Activated naive CD8-positive, alpha-beta T cell (primary cell): ENCODE data around the gene RBM4B.

Experiments used
- H3K27ac Mint-ChIP-seq: one replicate; pipeline ENCODE4 v1.8.0; 2021; ENCODE audit warnings: mixed read lengths
- H3K27me3 Mint-ChIP-seq: one replicate; pipeline ENCODE4 v1.8.0; 2021; ENCODE audit warnings: mixed read lengths
- H3K36me3 Mint-ChIP-seq: one replicate; pipeline ENCODE4 v1.8.0; 2021; ENCODE audit warnings: mixed read lengths
- H3K4me1 Mint-ChIP-seq: one replicate; pipeline ENCODE4 v1.8.0; 2021; ENCODE audit warnings: low read depth, mixed read lengths
- H3K4me3 Mint-ChIP-seq: one replicate; pipeline ENCODE4 v1.8.0; 2021; ENCODE audit warnings: mild to moderate bottlenecking, mixed read lengths
- H3K9me3 Mint-ChIP-seq: one replicate; pipeline ENCODE4 v1.8.0; 2021; ENCODE audit warnings: low read depth, mixed read lengths

The RBM4B gene

GRCh38 chr11:66685276-66686099 is 7.8 kb upstream of the RBM4B start:
- H3K4me1 Mint-ChIP-seq = no peaks in the 10 kb centered on the region
- no peaks in the 10 kb centered on the region for H3K27me3 Mint-ChIP-seq
- H3K9me3 Mint-ChIP-seq = no peaks in the 10 kb centered on the region
- H3K36me3 Mint-ChIP-seq = no peaks in the 10 kb centered on the region
- no peak overlapping the region for H3K4me3 Mint-ChIP-seq
- no peak overlapping the region for H3K27ac Mint-ChIP-seq

DNA sequence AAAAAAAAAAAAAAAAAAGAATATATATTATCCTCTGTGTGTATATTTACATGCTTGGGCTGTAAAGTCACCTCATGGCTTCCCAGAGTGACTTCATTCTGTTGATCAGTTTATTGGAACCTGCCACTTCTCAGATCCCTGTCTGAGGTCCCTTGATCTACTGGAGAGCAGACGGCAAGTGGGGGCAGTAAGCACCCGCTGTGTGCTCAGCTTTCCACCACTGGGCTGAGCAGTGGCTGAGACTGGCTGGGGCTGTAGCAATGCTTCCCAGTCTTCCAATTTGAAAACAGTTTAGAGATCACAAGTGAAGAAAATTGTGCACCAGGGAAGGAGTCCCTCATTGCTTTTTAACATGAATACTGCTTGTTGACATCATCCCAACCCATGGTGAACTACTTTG is 6.9 kb upstream of the RBM4B start:
- Mint-ChIP-seq H3K27ac (no peak overlapping the region), H3K4me3 (no peak overlapping the region), H3K27me3 (no peaks in the 10 kb centered on the region), H3K4me1 (no peaks in the 10 kb centered on the region), H3K36me3 (no peaks in the 10 kb centered on the region), H3K9me3 (no peaks in the 10 kb centered on the region)

DNA sequence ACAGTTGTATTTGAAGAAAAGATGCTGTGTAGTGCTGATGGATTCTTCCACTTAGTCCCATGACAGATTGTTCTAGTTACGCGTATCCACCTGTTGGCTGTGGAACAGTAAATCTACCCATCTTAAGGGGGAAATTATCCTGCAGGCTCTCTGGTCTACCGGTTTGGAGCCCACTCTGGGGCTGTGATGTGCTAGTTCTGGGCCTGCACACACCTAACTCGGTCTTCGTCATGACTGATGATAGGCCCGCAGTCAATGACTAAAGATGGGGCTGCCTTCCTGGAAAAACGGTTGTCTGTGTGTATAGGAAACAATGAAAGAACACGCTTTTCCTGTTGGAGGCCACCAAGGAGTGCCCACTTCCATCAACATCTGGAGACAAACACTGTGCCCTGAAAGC is 6.2 kb upstream of the RBM4B start:
- Mint-ChIP-seq H3K27ac (no peak overlapping the region), H3K27me3 (no peaks in the 10 kb centered on the region), H3K9me3 (no peaks in the 10 kb centered on the region), H3K4me1 (no peaks in the 10 kb centered on the region), H3K36me3 (no peaks in the 10 kb centered on the region), H3K4me3 (no peak overlapping the region)

DNA sequence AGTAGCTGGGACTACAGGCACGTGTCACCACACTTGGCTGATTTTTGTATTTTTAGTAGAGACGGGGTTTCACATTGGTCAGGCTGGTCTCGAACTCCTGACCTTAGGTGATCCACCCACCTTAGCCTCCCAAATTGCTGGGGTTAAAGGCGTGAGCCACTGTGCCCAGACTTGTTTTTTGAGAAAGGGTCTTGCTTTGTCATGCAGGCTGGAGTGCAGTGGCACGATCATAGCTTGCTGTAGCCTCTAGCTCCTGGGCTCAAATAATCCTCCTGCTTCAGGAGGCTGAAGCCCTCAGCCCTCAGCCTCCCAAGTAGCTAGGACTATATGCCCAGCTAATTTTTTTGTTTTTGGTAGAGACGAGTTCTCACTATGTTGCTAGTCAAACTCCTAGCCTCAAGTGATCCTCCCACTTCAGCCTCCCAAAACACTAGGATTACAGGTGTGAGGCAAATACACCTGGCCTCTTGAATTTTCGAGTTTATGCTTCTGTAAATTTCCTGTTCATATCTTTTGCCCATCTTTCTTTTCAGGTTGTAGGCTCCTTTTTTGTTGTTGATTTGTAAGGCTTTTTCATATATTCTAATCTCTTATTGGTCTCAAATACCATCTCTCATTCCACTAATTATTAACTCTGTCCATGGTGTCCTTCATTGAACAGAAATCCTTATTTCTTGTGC is 3.4 kb upstream of the RBM4B start:
- H3K4me1 Mint-ChIP-seq = peaks cover 17% of the 10 kb centered on the region
- no peaks in the 10 kb centered on the region for H3K27me3 Mint-ChIP-seq
- H3K4me3 Mint-ChIP-seq = no peak overlapping the region
- H3K9me3 Mint-ChIP-seq = no peaks in the 10 kb centered on the region
- H3K27ac Mint-ChIP-seq = no peak overlapping the region
- H3K36me3 Mint-ChIP-seq = no peaks in the 10 kb centered on the region

GRCh38 chr11:66676931-66677598 is 622 bp downstream of the RBM4B start:
- peak overlapping the region; percentile 96 for H3K4me3 Mint-ChIP-seq
- H3K9me3 Mint-ChIP-seq = no peaks in the 10 kb centered on the region
- H3K36me3 Mint-ChIP-seq = no peaks in the 10 kb centered on the region
- no peaks in the 10 kb centered on the region for H3K27me3 Mint-ChIP-seq
- H3K4me1 Mint-ChIP-seq = peaks cover 36% of the 10 kb centered on the region
- peak overlapping the region; percentile 98 for H3K27ac Mint-ChIP-seq

DNA sequence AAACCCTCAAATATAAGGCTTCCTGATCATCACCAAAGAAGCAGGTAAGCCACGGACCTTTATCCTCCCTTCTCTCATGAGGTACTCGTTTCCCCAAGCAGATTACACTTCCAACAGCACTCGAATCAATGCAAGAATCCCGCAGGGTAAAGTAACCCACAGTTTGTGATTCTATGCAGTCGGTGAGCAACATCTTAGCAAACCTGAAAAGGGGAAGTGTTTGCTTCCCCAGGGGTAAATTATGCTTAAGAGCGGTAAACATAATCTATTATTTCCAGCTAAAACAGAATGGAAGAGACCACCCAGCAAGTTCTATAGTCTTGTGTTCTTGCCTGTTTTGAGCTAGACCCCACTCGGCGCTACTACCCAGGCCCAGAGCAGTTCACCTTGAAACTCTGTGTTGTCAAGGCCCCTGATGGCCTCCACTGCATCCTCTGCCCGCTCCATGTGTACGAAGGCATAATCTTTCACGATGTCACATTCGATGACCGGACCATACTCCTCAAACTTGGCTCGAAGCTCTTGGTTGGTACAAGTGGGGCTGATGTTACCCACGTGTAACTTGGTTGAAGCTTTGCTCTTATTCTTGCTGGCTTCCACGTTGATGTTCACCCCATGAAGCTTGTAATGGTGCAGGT is 1.3 kb downstream of the RBM4B start:
- Mint-ChIP-seq H3K36me3 (no peaks in the 10 kb centered on the region), H3K27me3 (no peaks in the 10 kb centered on the region), H3K9me3 (no peaks in the 10 kb centered on the region), H3K4me3 (peak overlapping the region; percentile 96), H3K27ac (peak overlapping the region; percentile 98), H3K4me1 (peaks cover 38% of the 10 kb centered on the region)

DNA sequence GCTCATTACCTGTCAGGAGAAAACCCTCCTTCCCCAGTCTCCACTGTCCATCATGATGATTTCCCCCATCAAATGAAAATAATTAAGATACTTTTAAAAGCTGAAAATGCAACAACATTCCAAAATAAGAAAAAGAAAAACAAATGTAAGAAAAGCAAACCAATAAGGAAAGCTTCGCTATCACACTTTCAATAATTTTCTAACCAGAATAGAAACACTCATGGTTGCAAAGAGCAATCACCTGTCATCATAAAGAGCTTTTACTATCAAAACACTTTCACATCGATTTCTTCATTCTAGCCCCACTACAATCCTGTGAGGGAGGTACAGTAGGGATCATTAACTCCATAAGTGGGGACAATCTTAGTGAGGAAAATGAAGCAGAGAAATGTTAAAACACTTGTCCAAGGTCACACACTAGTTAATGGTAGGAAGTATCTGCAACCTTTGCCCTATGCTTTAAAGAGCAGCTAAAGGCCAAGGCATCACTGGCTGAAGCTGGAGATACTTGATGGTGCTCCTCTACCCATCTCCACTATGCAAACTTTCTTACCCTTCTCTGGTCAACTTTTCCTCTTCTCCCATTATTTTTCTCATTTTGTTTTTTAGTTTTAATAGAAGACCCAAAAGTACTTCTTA is 2.6 kb downstream of the RBM4B start:
- Mint-ChIP-seq H3K4me3 (peak overlapping the region; percentile 20), H3K9me3 (no peaks in the 10 kb centered on the region), H3K36me3 (no peaks in the 10 kb centered on the region), H3K4me1 (peaks cover 43% of the 10 kb centered on the region), H3K27ac (peak overlapping the region; percentile 75), H3K27me3 (no peaks in the 10 kb centered on the region)

GRCh38 chr11:66670816-66671215 is 6.9 kb downstream of the RBM4B start:
- peak overlapping the region; percentile 68 for H3K27ac Mint-ChIP-seq
- no peaks in the 10 kb centered on the region for H3K9me3 Mint-ChIP-seq
- H3K4me3 Mint-ChIP-seq = no peak overlapping the region
- H3K4me1 Mint-ChIP-seq = peaks cover 38% of the 10 kb centered on the region
- no peaks in the 10 kb centered on the region for H3K27me3 Mint-ChIP-seq
- no peaks in the 10 kb centered on the region for H3K36me3 Mint-ChIP-seq

- Mint-ChIP-seq H3K27me3 (no peaks in the 10 kb centered on the region), H3K4me3 (no peak overlapping the region), H3K4me1 (peaks cover 39% of the 10 kb centered on the region), H3K27ac (no peak overlapping the region), H3K9me3 (no peaks in the 10 kb centered on the region), H3K36me3 (peaks cover 2% of the 10 kb centered on the region)
Measured at GRCh38 chr11:66665369-66665768, 12.3 kb downstream of the RBM4B start.

GRCh38 chr11:66663741-66664296 is 13.9 kb downstream of the RBM4B start:
- peaks cover 6% of the 10 kb centered on the region for H3K36me3 Mint-ChIP-seq
- H3K27ac Mint-ChIP-seq = peak overlapping the region; percentile 16

GRCh38 chr11:66659763-66660162 is 17.9 kb downstream of the RBM4B start:
- H3K9me3 Mint-ChIP-seq = no peaks in the 10 kb centered on the region
- no peak overlapping the region for H3K4me3 Mint-ChIP-seq
- H3K36me3 Mint-ChIP-seq = peaks cover 4% of the 10 kb centered on the region
- no peaks in the 10 kb centered on the region for H3K27me3 Mint-ChIP-seq
- H3K4me1 Mint-ChIP-seq = peaks cover 22% of the 10 kb centered on the region
- H3K27ac Mint-ChIP-seq = peak overlapping the region; percentile 36

More at GRCh38 chr11:66663741-66664296, 13.9 kb downstream of the RBM4B start:
- Mint-ChIP-seq H3K9me3 (no peaks in the 10 kb centered on the region), H3K4me1 (peaks cover 35% of the 10 kb centered on the region), H3K27me3 (no peaks in the 10 kb centered on the region), H3K4me3 (no peak overlapping the region)

DNA sequence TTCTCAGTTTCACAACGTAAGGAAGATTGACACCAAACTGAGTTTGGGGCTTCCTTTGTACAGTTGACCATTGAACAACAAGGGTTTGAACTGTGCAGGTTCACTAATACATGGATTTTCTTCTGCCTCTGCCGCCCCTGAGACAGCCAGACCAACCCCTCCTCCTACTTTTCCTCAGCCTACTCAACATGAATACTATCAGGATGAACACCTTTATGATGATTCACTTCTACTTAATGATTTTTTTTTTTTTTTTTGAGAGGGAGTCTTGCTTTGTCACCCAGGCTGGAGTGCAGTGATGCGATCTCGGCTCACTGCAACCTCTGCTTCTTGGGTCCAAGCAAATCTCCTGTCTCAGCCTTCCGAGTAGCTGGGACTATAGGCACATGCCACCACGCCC is 24.6 kb downstream of the RBM4B start:
- no peaks in the 10 kb centered on the region for H3K27me3 Mint-ChIP-seq
- H3K9me3 Mint-ChIP-seq = no peaks in the 10 kb centered on the region
- H3K4me1 Mint-ChIP-seq = peaks cover 37% of the 10 kb centered on the region
- no peak overlapping the region for H3K4me3 Mint-ChIP-seq
- peak overlapping the region; percentile 61 for H3K27ac Mint-ChIP-seq
- peaks cover 3% of the 10 kb centered on the region for H3K36me3 Mint-ChIP-seq

DNA sequence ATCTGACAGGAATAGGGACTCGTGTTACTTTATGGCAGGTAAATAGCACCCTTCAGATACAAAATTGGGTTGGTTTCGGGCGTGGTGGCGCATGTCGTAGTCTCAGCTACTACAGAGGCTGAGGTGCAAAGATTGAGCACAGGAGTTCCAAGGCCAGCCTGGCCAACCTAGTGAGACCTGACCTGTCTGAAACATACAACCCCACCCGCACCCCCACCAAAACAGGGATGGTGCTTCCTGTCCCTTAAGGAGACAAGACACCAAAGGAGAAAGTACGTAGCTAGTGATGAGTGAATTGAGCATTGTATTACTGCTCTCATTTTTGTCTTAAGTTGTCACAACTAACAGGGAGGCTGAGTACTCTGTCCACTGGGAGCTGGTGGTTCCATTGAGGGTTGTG is 25.0 kb downstream of the RBM4B start:
- Mint-ChIP-seq H3K36me3 (peaks cover 3% of the 10 kb centered on the region), H3K4me1 (peaks cover 37% of the 10 kb centered on the region), H3K27me3 (no peaks in the 10 kb centered on the region), H3K9me3 (no peaks in the 10 kb centered on the region), H3K27ac (peak overlapping the region; percentile 61), H3K4me3 (no peak overlapping the region)

DNA sequence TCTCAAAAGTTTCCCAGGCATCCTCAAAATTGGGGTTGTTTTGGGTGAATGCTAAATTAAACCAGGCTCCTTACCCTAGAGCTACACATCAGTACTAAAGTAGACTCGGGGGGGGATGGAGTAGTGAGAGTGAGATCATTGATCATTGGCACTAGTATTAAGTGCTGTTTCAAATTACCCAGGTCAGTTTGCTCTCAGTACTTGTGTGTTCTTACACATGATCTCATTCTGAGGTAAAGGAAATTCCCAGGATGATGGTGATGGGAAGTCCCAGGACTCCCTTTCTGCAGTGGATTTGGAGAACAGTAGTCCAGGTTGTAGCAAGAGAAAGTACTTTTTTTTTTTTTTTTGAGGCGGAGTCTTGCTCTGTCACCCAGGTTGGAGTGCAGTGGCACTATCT is 26.7 kb downstream of the RBM4B start:
- Mint-ChIP-seq H3K27me3 (no peaks in the 10 kb centered on the region), H3K4me3 (no peak overlapping the region), H3K36me3 (peaks cover 16% of the 10 kb centered on the region), H3K27ac (peak overlapping the region; percentile 24), H3K9me3 (no peaks in the 10 kb centered on the region), H3K4me1 (peaks cover 54% of the 10 kb centered on the region)
